HCT116 (cell line): Measurements from ENCODE around the gene RBX1. TPM values are rescaled to one million over a fixed set of nuclear protein-coding genes. Genes with fewer than 3 reads are reported as not detected.

Experiments used
- ATAC-seq: fragments of 200-7000 bp; cut with Tn5 transposase; 2 replicates; pipeline ENCODE4 v1.9.1; 2020; ENCODE audit warnings: mild to moderate bottlenecking, moderate library complexity
- BruUV-seq: library from RNA; stranded (reverse); fragments of 400-500 nt; replicated peaks from 2 replicates; lab custom pipeline; 2021; lab: Mats Ljungman, UMichigan
- CTCF ChIA-PET: fragments of 300-600 bp; sonication (Branson Sonifier 250); formaldehyde crosslinking; loops from one replicate; lab custom pipeline; 2021; ENCODE audit warnings: antibody characterized with exemption; lab: Charles Lee
- POLR2A ChIA-PET: fragments of 300-600, 350-600 bp; sonication (Branson Sonifier 250); formaldehyde crosslinking; loops from one replicate; lab custom pipeline; 2021; ENCODE audit warnings: antibody characterized with exemption; lab: Charles Lee
- RAD21 ChIA-PET, 2 experiments: fragments of 300-600 bp; sonication (Branson Sonifier 250); formaldehyde crosslinking; loops; one replicate each; lab custom pipeline; 2023; ENCODE audit warnings: low total read pairs in 2 of 2; ENCODE audit not compliant: uncharacterized antibody in 2 of 2, unreplicated experiment in 2 of 2, low non-redundant PET in 1 of 2; lab: Charles Lee
- DNase-seq: peaks from one replicate; pipeline ENCODE4 v3.0.0-alpha.2; 2010; ENCODE audit warnings: low read depth, low spot score
- H2AFZ ChIP-seq: fragments of 200-600 bp; shearing (Covaris generic), sonication (generic); 2 replicates; pipeline ENCODE4 v1.6.1; 2017; ENCODE audit warnings: low read depth, mixed run types, mixed read lengths, antibody characterized with exemption, low read length; ENCODE audit not compliant: poor library complexity, severe bottlenecking
- H3K27ac ChIP-seq: 2 replicates; pipeline ENCODE4 v1.5.1; 2012; ENCODE audit warnings: low read depth, low read length
- H3K27me3 ChIP-seq: fragments of 200-600 bp; sonication (generic); 2 replicates; pipeline ENCODE4 v1.6.1; 2016; ENCODE audit warnings: mixed run types, low read length, mixed read lengths; ENCODE audit not compliant: insufficient read depth
- H3K36me3 ChIP-seq, 2 experiments: fragments of 200-500 bp in 1 of 2; fragments of 200-600 bp in 1 of 2; sonication (Bioruptor generic) in 1 of 2; sonication (generic) in 1 of 2; 2 replicates each; pipeline versions ENCODE4 v1.5.1 to v1.6.1; 2014 to 2016; ENCODE audit warnings: low read length in 2 of 2, inconsistent platforms in 1 of 2, mixed read lengths in 1 of 2, mixed run types in 1 of 2; ENCODE audit not compliant: insufficient read depth in 2 of 2, control insufficient read depth in 1 of 2
- H3K4me1 ChIP-seq, 2 experiments: fragments of 200-600 bp in 1 of 2; sonication (generic) in 1 of 2; 2 replicates each; pipeline versions ENCODE4 v1.5.1 to v1.6.1; 2012 to 2017; ENCODE audit warnings: low read length in 2 of 2, inconsistent platforms in 1 of 2, mild to moderate bottlenecking in 1 of 2, mixed read lengths in 1 of 2, mixed run types in 1 of 2, moderate library complexity in 1 of 2; ENCODE audit not compliant: insufficient read depth in 2 of 2, control insufficient read depth in 1 of 2
- H3K4me2 ChIP-seq: fragments of 200-600 bp; sonication (generic); 2 replicates; pipeline ENCODE4 v1.6.1; 2017; ENCODE audit warnings: mixed run types, low read length, mixed read lengths
- H3K4me3 ChIP-seq, 2 experiments: fragments of 200-600 bp in 1 of 2; sonication (generic) in 1 of 2; replicated peaks in 1 of 2; 2 replicates each; pipeline ENCODE4 v1.5.1; 2011 to 2016; ENCODE audit warnings: low read length in 2 of 2, control low read depth in 1 of 2, low read depth in 1 of 2, mild to moderate bottlenecking in 1 of 2, mixed read lengths in 1 of 2, mixed run types in 1 of 2
- H3K79me2 ChIP-seq: fragments of 200-600 bp; sonication (generic); 2 replicates; pipeline ENCODE4 v1.6.1; 2017; ENCODE audit warnings: mild to moderate bottlenecking, mixed run types, low read length, moderate library complexity, mixed read lengths; ENCODE audit not compliant: insufficient read depth
- H3K9ac ChIP-seq: fragments of 200-600 bp; sonication (generic); 2 replicates; pipeline ENCODE4 v1.6.1; 2016; ENCODE audit warnings: low read length, mixed read lengths
- H3K9me2 ChIP-seq: fragments of 200-600 bp; sonication (generic), shearing (Covaris generic); 2 replicates; pipeline ENCODE4 v1.6.1; 2017; ENCODE audit warnings: mixed run types, mild to moderate bottlenecking, moderate library complexity; ENCODE audit not compliant: insufficient read depth
- H3K9me3 ChIP-seq, 2 experiments: fragments of 200-500 bp in 1 of 2; fragments of 200-600 bp in 1 of 2; sonication (Bioruptor generic) in 1 of 2; sonication (generic) in 1 of 2; 2 replicates each; pipeline ENCODE4 v1.6.1; 2014 to 2017; ENCODE audit warnings: low read length in 2 of 2, mixed read lengths in 2 of 2, inconsistent platforms in 1 of 2, low read depth in 1 of 2, mild to moderate bottlenecking in 1 of 2, mixed run types in 1 of 2, moderate library complexity in 1 of 2; ENCODE audit not compliant: control insufficient read depth in 1 of 2, insufficient read depth in 1 of 2
- H4K20me1 ChIP-seq: fragments of 200-600 bp; sonication (generic), shearing (Covaris generic); 2 replicates; pipeline ENCODE4 v1.6.1; 2017; ENCODE audit warnings: mixed run types, mild to moderate bottlenecking, moderate library complexity; ENCODE audit not compliant: insufficient read depth
- EGR1 ChIP-seq: IDR thresholded peaks from 2 replicates; pipeline ENCODE4 v1.6.1; 2012; ENCODE audit warnings: low read depth
- ELF1 ChIP-seq: IDR thresholded peaks from 2 replicates; pipeline ENCODE4 v1.6.1; 2012; ENCODE audit warnings: low read depth, borderline replicate concordance
- JUND ChIP-seq: IDR thresholded peaks from 2 replicates; pipeline ENCODE4 v1.6.1; 2012
- POLR2A ChIP-seq: IDR thresholded peaks from 2 replicates; pipeline ENCODE4 v1.7.0; 2011; ENCODE audit warnings: borderline replicate concordance; ENCODE audit not compliant: insufficient read depth, insufficient read length; ENCODE audit errors: extremely low read depth
- SP1 ChIP-seq: IDR thresholded peaks from 2 replicates; pipeline ENCODE4 v1.6.1; 2012; ENCODE audit warnings: low read depth
- TCF7L2 ChIP-seq: IDR thresholded peaks from 2 replicates; pipeline ENCODE4 v1.7.0; 2011; ENCODE audit warnings: borderline replicate concordance, inconsistent platforms; ENCODE audit not compliant: insufficient read depth, insufficient read length; ENCODE audit errors: extremely low read depth
- ZNF274 ChIP-seq: fragments of 200-500 bp; sonication (Bioruptor generic); IDR thresholded peaks from 2 replicates; pipeline ENCODE4 v1.6.1; 2014; ENCODE audit warnings: mild to moderate bottlenecking, low read depth, low read length, inconsistent platforms
- intact Hi-C: fragments of 100-400 bp; cut with micrococcal nuclease; formaldehyde crosslinking; loops from 2 replicates; pipeline ENCODE4 v1.10.0; 2022
- total RNA-seq: library from RNA; stranded (reverse); gene quantifications from one replicate; pipeline ENCODE4 v1.2.1, GENCODE V29; 2021; ENCODE audit not compliant: unreplicated experiment
- TF ChIP-seq, protein P1 (sequence below): IDR thresholded peaks from 2 replicates; pipeline ENCODE4 v1.6.1; 2011; ENCODE audit warnings: mild to moderate bottlenecking, low read length, moderate library complexity; ENCODE audit not compliant: insufficient replicate concordance; ENCODE audit errors: extremely low read depth
- TF ChIP-seq, protein P2 (sequence below): IDR thresholded peaks from 2 replicates; pipeline ENCODE4 v1.6.1; 2012
- TF ChIP-seq, protein P3 (sequence below): IDR thresholded peaks from 2 replicates; pipeline ENCODE4 v1.6.1; 2012; ENCODE audit warnings: low read depth
- TF ChIP-seq, protein P4 (sequence below), 3 experiments: fragments of 200-600 bp in 1 of 3; sonication (generic) in 1 of 3; IDR thresholded peaks in 2 of 3; conservative IDR thresholded peaks in 1 of 3; 2 replicates each; pipeline ENCODE4 v1.5.1; 2012 to 2017; ENCODE audit warnings: low read depth in 2 of 3, low read length in 2 of 3, antibody characterized with exemption in 1 of 3, borderline replicate concordance in 1 of 3, control low read depth in 1 of 3, mild to moderate bottlenecking in 1 of 3, mixed read lengths in 1 of 3, mixed run types in 1 of 3, moderate library complexity in 1 of 3; ENCODE audit not compliant: insufficient read depth in 1 of 3

Gene RBX1
- total RNA-seq, 1 experiment from 2014 or later = 51.2 TPM

DNA sequence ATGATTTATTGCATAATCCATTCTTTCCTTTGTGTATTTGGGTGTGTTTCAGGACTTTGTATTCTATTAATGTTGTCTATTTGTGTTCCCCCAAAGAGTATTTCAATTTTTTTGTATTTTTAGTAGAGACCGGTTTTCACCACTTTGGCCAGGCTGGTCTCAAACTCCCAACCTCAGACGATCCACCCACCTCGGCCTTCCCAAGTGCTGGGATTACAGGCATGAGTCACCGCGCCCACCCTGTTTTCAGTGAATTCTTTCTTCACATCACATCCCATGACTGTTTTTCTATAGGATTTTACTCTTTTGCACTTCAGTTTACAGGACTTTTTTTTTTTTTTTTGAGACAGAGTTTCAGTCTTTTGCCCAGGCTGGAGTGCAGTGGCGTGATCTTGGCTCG, 46.3 kb downstream of the RBX1 start:
- Histone ChIP-seq H3K79me2 (no peaks in the 10 kb centered on the region), H3K27me3 (no peaks in the 10 kb centered on the region; the same call in 1 of the 2 replicates), H3K4me1 (peaks cover 7 to 17% of the 10 kb centered on the region in 2 experiments), H2AFZ (no peak overlapping the region), H3K9me3 (no peaks in the 10 kb centered on the region), H3K36me3 (no peaks in the 10 kb centered on the region), H3K4me3 (no peak overlapping the region), H3K4me2 (no peak overlapping the region), H4K20me1 (no peaks in the 10 kb centered on the region), H3K27ac (no peak overlapping the region), H3K9ac (no peak overlapping the region), H3K9me2 (no peaks in the 10 kb centered on the region)
- CTCF ChIA-PET = no interaction called here
- ATAC-seq (no peak), DNase-seq (no peak)
- intact Hi-C loops = no loop called here
- RAD21 ChIA-PET = no interaction called here
- no TSS peak for BruUV-seq
- POLR2A ChIA-PET = no interaction called here
- TF ChIP-seq JUND = no peak
- no peak for TF ChIP-seq TCF7L2
- TF ChIP-seq, protein P1, sequence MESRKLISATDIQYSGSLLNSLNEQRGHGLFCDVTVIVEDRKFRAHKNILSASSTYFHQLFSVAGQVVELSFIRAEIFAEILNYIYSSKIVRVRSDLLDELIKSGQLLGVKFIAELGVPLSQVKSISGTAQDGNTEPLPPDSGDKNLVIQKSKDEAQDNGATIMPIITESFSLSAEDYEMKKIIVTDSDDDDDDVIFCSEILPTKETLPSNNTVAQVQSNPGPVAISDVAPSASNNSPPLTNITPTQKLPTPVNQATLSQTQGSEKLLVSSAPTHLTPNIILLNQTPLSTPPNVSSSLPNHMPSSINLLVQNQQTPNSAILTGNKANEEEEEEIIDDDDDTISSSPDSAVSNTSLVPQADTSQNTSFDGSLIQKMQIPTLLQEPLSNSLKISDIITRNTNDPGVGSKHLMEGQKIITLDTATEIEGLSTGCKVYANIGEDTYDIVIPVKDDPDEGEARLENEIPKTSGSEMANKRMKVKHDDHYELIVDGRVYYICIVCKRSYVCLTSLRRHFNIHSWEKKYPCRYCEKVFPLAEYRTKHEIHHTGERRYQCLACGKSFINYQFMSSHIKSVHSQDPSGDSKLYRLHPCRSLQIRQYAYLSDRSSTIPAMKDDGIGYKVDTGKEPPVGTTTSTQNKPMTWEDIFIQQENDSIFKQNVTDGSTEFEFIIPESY = no peak
- TF ChIP-seq, protein P2, sequence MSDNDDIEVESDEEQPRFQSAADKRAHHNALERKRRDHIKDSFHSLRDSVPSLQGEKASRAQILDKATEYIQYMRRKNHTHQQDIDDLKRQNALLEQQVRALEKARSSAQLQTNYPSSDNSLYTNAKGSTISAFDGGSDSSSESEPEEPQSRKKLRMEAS = no peak
- TF ChIP-seq, protein P3, sequence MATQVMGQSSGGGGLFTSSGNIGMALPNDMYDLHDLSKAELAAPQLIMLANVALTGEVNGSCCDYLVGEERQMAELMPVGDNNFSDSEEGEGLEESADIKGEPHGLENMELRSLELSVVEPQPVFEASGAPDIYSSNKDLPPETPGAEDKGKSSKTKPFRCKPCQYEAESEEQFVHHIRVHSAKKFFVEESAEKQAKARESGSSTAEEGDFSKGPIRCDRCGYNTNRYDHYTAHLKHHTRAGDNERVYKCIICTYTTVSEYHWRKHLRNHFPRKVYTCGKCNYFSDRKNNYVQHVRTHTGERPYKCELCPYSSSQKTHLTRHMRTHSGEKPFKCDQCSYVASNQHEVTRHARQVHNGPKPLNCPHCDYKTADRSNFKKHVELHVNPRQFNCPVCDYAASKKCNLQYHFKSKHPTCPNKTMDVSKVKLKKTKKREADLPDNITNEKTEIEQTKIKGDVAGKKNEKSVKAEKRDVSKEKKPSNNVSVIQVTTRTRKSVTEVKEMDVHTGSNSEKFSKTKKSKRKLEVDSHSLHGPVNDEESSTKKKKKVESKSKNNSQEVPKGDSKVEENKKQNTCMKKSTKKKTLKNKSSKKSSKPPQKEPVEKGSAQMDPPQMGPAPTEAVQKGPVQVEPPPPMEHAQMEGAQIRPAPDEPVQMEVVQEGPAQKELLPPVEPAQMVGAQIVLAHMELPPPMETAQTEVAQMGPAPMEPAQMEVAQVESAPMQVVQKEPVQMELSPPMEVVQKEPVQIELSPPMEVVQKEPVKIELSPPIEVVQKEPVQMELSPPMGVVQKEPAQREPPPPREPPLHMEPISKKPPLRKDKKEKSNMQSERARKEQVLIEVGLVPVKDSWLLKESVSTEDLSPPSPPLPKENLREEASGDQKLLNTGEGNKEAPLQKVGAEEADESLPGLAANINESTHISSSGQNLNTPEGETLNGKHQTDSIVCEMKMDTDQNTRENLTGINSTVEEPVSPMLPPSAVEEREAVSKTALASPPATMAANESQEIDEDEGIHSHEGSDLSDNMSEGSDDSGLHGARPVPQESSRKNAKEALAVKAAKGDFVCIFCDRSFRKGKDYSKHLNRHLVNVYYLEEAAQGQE = no peak
- no peak for TF ChIP-seq ELF1
- TF ChIP-seq SP1 = no peak
- no peak for TF ChIP-seq ZNF274
- TF ChIP-seq, protein P4, sequence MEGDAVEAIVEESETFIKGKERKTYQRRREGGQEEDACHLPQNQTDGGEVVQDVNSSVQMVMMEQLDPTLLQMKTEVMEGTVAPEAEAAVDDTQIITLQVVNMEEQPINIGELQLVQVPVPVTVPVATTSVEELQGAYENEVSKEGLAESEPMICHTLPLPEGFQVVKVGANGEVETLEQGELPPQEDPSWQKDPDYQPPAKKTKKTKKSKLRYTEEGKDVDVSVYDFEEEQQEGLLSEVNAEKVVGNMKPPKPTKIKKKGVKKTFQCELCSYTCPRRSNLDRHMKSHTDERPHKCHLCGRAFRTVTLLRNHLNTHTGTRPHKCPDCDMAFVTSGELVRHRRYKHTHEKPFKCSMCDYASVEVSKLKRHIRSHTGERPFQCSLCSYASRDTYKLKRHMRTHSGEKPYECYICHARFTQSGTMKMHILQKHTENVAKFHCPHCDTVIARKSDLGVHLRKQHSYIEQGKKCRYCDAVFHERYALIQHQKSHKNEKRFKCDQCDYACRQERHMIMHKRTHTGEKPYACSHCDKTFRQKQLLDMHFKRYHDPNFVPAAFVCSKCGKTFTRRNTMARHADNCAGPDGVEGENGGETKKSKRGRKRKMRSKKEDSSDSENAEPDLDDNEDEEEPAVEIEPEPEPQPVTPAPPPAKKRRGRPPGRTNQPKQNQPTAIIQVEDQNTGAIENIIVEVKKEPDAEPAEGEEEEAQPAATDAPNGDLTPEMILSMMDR (IDR thresholded peaks at IDR 0.05 in 2 of 3, conservative IDR thresholded peaks at IDR 0.05 in 1 of 3; ENCODE audit: borderline replicate concordance in 1 of 3, insufficient read depth in 1 of 3, low read depth in 2 of 3, low read length in 2 of 3) = no peak
- no peak for TF ChIP-seq EGR1
- no peak for TF ChIP-seq POLR2A
